Hypothalamus (tissue), 51 donors: ENCODE data around the gene MAB21L3.

Experiments
- DNase-seq, 51 donors: peaks; one replicate each; lab custom pipeline; 2025; lab: John Stamatoyannopoulos, UW

Gene MAB21L3

DNA sequence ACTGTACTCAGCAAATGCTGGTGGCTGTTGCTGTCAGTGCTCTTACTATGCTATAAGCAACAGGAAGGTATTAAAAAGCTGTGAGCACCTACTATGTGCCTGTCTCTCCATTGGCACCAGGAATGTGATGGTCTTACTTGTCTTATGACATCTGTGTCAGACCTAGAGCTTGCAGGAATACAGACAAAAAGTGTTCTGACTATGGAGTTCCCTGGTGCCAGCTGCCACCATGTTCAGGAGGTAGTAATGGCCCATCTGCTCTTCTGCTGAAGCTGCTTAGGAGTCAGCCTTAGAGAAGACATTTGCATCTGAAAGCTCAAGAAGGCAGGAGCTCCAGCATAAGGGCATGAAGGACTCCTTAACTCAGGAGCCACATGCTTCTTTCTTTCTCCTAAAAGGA lies 52.3 kb downstream of the MAB21L3 start:
- DNase-seq: no peak

DNA sequence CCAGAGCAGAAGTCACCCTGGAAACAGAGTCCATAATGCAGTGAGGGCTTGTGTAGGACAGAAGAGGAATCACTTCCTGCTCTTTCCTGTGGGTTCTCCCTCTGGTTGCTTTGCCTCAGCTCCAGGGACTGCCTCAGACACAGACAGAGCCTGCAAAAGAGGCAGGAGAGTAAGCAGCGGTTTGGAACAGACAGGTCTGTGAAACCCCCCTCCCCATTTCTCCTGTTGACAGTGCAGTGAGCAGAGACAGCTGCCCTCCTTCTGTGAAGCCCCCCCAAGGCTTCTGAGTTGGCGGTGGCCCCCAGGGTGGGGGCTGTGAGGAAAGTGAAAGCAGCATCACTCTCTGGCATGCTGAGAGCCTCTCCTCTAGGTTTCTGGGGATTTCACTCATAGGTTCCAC lies 53.0 kb downstream of the MAB21L3 start:
- no peak for DNase-seq

DNA sequence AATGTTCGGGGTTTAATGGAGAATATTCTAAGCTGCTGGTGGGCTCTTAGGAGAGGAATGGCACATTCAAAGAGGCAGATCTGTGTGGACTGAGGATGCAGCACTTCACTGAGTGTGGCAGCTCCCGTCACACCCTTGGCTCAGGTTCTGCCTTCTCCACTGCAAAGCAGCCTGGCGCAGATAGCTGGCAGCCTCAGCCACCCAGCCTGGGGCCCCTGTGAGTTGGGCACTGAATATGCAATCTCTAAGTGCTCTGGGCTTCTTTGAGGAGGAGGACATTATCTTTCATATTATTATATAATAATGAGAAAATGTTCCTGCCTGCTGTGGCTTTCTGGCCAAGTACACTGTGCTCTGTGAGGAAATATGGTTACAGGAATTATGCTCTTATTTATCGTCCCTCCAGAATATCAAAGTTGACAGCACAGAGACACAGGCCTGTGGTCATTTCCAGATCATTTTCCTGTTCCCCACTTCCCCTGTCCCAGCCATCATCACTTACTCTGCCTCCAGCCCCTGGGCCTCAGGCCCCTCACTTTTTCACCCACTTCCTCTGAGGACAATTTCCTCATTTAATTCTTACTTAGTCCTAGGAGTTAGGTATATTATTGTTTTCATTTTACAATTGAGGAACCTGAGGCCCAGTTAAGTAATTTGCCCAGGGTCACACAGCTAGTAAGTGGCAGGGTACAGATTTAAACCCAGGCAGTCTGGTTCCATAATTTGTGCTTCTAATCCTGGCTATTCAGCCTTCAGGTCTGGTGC lies 53.6 kb downstream of the MAB21L3 start:
- peak in 15 of 51 donors; percentile 5 to 41 (median 22) for DNase-seq

DNA sequence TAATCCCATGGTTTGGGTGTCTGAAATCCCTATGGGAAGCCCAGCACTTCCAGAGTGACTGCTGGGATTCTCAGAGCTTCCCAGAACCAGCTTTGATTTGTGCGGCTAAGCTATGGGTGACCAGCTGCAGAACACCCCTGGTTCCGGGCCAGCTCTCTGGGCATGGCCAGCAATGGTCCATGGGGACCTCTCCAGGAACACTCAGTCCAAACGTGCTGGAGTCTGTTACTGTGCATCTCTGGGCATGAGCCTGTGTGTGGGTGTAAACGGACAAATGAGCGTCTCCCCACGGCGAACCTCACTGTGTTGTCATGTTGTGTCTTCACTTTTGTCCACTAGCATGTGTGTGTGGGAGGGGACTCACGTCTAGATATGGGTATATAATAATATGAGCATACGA lies 54.4 kb downstream of the MAB21L3 start:
- no peak for DNase-seq

DNA sequence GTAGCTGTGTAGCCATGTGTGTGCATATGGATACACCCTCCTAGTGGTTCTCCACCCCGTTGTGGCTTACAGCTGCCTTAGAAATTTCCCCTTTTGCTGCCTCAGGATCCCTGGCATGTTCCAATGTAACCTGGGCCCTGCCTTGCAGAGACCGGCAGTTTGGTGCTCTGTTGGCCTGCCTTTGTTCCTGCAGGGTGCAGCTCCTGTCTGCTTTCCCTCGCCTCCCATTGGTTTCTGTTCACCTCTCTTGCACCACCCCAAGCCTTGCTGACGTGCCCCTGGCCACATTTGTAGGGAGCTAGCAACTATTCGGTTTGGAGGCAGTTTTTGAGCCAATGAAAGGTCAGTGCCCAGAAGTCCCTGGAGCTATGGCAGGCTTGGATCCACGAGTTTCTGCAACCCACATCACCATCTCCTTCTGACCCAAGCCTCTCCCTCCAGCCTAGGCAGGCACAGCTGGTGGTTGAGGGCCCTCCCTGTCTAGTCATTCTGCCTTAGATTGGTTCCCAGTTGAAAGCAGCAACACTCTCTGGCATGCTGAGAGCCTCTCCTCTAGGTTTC lies 54.9 kb downstream of the MAB21L3 start:
- no peak for DNase-seq

DNA sequence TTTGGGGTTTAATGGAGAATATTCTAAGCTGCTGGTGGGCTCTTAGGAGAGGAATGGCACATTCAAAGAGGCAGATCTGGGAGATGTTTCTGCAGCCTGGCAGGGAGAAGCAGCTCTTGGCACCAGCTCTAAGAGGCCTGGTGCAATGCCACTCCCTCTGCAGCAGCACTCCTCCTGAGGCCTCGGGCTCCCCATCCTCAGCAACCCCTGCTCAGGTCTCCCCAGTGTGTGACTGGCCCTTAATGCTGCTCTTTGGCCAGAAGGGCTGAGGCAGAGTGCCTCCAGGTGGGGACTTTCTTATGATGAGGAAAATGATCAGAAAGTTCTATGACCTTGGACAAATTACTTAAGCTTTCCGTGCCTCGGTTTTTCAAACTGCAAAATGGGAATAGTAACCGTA lies 55.5 kb downstream of the MAB21L3 start:
- no peak for DNase-seq

DNA sequence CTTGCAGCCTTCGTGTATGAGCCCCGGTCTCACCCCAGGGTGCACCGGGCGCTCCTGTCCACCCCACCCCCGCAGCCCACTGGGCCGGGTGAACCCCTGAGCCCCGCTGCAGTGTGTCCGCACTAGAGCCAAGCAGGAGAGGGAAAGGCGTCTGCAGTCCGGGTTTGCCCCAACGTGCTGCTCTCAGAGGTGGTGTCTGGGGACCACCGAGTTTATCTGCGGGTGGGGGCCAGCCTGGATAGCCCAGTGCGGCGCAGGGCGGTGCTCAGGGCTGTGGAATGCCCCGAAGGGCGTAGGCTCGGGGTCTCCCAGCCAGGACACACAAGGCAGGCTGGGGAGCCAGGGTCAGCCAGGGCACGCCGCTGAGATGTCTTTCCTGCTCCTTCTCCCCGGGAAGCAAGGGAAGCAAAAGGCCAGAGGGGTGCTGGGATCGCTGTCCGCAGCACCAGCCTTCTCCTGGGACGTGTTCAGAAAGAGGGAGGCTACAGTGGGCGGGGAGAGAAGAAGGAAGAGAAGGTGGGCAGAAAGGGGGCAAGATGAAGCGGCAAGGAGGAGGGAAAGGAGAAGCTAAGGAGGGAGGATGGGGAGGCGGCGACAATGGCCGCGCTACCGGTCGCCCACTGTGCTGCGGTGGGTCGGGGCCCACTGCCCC lies 56.6 kb downstream of the MAB21L3 start:
- peak in 2 of 51 donors; percentile 29 to 44 for DNase-seq

DNA sequence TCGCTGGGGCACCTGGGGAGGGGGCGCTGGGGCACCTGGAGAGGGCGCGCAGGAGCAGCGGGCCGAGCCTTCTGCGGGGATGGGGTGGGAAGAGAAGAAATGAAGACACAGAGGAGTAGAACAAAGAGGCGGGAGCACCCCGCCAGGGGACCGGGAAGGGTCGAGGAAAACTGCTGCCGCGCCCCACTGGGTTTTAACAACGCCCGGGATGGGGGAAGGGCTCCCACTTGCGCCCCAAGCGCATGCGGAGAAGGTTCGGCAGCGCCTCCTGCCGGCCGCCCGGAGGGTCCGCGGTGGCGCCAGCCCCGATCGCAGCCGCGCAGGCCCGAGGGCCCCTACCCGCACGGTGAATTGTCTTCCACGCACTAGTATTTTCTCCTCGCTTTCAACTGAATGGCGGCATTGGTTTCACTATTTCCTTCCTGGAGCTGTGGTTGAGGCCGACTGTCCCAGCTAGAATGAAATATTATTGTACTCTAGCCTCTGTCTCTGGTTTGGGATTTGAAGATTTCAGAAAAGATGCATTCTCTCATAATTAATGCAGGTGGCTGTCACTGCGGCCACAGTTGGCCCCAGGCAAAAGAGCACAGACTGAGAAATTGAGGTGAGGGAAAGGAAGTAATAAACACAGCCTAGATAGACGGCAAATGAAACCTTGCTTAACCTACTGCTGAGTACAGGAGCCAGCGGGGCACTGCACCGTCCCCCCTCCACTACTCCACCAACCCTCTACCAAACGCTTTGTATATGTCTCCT lies 57.3 kb downstream of the MAB21L3 start:
- DNase-seq: peak in 49 of 51 donors; percentile 14 to 87 (median 56)

DNA sequence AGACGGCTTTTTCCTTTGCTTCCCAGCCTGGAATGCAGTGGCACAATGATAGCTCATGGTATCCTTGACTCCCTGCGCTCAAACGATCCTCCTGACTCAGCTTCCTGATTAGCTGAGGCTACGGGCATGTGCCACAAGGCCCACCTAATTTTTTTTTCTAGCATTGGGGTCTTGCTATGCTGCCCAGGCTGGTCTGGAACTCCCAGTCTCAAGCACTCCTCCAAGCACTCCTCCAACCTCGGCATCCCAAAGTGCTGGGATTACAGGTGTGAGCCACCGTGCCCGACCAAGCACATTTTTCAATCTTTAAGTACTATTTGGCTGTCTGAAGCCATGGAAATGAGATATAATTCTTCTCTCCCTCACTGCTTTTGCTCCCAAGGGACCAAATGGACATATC lies 58.7 kb downstream of the MAB21L3 start:
- DNase-seq: no peak

DNA sequence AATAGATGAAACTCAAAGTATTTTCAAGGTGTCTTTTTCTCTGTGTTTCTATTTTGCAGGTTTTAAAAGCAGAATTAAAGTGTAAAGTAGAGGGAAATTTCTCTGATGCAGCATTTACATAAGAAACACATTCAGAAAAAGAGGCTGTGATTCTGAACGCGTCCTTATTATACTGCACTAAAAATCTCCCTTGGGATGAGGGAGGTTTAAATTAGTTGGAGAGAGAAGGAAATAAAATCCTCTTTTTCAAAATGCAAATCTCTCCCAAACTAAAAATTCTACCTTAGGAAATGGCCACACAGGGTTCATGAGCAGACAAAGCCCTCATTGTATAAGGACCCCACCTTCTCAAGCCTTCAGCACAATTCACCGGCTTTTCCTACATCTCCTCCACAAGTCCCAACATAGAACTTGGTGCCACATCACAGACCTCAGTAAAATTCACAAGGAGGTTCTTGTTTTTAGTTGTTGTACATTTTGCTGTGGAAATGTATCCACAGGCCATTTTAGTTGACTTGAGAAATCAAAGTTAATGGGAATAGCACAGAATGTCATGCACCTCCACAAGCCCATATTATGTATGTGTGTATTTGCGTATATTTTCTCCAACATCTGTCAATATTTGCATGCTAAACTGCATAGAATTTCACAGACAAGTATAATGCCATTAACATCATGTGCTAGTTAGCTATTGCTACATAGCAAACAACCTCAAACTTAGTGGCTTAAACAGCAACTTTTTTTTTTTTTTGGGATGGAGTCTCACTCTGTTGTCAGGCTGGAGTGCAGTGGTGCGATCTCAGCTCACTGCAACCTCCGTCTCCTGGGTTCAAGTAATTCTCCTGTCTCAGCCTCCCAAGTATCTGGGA lies 59.8 kb downstream of the MAB21L3 start:
- no peak for DNase-seq

DNA sequence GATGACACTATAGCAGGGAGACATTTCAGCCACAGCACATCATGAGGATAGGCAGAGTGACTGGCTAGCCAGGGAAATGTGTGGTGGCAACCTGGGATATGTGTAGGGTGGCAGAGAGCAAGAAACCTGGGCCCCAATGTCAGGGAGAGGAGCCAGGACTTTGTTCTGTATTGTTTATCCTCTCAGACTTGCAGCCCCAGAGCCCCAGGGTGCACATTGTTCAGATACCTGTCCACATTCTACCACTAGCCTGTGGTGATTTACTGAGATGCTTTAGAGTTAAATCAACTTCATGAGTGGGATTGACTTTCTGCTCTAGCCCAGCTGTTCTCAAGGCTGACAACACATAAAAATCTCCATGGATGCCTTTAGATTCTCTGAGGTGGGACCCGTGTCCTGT lies 61.5 kb downstream of the MAB21L3 start:
- no peak for DNase-seq

DNA sequence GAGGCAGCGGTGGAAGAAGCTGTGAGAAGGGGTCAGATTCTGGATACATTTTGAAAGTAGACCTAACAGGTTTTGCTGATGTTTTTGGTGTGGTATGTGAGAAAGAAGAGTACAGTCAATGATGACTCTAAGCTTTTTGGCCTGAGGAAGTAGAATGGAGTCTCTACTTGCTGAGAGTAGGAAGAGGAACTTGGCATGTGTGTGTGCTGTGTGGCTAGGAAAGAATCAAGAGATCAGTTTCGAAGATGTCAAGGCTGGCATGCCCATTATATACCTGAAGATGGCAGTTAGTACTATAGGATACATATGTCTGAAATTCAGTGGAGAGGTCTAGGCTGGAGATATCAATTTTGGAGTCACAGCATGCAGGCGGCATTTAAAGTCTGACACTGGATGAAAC lies 64.4 kb downstream of the MAB21L3 start:
- no peak for DNase-seq

DNA sequence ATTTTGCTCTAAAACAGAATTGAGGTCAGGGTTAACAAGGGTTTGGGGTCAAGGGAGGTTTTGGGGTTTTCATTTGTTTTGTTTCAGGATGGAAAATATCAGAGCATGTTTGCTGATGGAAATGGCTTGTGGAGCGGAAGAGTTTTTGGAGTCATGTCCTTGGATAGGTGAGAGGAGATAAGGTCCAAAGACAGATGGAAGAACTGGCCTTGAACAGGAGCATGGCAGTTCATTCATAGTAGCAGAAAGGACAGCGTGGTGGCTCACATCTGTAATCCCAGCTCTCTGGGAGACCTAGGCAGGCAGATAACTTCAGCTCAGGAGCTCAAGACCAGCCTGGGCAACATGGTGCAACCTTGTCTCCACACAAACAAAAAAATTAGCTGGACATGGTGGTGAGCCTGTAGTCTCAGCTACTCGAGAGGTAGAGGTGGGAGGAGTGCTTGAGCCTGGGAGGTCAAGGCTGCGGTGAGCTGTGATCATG lies 65.1 kb downstream of the MAB21L3 start:
- DNase-seq: no peak

DNA sequence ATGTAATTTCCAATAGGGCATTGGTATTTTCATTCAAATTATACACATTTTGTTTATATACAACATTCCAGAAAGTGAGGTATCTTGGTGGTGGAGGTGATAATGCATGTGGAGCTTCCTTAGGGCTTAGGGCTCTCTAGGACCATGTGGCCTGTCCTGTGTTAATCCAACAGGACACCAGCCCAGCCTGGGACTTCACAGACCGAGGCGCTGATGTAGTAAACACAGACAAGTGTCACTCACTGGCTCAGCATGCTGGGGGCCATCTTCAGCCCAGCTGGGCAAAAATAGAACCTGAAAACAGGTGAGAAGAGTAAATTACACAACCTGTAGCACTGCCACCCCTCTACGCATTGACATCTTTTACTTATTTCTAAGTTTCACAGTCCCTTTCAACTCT lies 66.7 kb downstream of the MAB21L3 start:
- DNase-seq: no peak

DNA sequence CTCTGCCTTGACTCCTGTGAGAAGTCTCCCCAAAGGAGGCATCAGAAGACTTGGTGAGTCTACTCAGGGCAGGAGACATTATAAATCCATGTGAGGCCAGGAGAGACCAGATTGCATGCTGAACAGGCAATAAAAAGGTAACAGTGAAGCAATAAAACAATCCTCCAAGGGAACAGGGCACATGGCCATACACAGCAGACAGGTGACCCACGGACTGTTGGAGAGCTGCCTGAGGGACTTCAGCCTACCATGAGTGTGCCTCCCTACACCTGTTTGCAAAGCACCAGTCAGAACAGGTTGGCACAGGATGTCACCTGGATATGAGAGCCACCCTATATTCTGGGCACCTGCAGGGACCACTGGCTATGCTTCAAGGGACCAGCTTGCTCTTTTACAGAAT lies 67.6 kb downstream of the MAB21L3 start:
- DNase-seq: no peak

DNA sequence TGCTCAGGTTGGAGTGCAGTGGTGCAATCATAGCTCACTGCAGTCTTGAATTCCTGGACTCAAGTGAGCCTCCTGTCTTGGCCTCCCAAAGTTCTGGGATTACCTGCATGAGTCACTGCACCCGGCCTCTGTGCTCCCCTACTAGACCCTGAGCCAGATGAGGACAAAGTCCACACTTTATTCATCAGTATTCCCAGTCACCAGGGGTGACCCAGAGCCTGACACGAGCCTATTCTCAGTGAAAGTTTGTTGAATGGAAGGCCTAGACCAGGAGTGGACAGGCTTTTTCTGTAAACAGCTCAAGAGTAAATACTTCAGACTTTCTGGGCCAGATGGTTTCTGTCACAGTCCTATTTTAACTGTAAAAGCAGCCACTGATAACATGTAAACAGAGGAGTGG lies 68.2 kb downstream of the MAB21L3 start:
- DNase-seq: no peak

DNA sequence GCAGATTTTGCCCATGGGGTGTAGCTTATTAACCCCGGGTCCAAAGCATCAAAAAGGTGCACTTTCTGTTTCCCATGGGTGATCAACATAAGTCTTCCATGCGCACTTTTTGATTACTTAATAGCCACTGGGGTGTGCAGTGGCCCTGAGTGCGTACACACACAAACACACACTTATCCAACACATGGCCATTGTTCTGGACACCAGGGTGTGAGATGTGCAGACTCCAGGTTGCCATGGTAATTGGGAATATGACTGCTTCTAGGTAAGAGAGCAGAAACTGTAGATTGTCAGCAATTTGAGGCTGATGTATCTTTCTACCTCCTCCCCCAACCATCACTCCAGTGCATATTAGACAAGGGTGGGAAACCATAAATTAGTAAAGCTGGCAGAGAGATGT lies 68.8 kb downstream of the MAB21L3 start:
- no peak for DNase-seq

DNA sequence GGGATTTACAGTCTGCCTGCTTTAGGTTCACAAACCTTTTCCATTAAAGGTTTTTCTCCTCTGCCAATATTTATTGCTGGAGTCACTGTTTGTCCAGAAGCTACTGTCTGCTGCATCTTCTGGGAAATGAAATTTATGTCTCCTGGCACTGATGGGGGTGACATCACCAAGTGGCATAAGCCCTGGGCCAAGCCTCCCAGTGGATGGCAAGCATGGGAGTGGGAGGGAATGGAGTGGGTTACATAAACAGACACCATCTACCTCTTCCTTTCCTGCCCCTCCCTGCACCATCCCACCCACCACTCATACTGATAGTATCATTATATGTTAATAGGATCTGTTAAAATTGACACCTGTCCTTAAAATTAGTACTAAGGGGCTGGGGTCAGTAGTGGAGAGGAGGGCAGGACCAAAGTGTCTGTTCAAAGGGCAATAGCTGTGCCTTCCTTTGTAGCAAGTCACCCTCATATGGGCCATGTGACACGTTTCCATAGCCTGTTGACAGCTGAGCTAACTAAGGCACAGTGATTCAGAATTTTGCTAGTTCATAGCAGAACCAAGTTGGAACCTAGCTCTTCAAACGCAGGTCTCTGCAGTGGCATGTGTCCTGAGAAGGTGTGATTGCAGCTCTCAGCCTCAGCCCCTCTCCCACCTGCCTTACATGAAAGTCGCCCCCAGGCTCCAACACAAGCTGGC lies 71.0 kb downstream of the MAB21L3 start:
- DNase-seq: no peak
